ENCODE data around the gene FLAD1. TPM values are rescaled to one million over a fixed set of nuclear protein-coding genes. Genes with fewer than 3 reads are reported as not detected.

Gene FLAD1
- 64.1 and 69.0 TPM in 2 replicates for total RNA-seq

DNA sequence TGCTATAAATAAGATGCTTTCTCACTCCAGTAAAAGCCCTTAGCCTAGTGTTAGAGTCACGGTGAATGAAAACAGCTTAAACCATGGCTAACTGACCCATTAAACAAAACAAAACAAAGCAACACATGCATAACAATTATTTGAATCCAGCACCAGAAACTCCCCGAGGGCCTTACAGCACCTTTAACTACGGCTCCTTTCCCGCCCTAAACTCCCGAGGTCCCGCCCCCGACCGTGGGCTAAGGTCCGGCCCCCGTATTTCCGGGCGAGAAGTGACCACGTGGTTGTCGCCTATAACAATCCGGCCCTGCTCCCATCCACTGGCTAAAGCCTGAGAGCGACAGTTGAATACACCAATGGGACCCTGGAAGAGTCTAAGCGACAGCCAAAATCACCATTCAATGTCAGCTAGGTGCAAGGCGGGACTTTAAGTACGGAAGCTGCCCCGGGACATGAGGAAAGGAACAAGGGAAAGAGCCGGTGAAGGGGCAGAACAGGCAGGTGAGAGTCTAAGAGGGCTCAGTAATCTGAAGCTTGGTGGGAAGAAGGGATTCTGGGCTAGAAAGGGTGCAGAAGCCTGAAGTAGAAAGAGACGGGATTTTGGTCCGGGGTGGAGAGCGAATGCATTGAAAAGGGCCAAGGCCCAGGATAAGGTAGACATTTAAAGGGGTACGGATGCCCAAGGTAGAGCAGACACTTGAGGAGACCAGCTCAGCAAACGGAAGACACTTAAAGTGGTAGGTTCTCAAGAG lies at the start of gene FLAD1:
FLAD1 (plus strand) TSS at position 448 of the 752 bp plus-strand sequence. CDS start 351 bp downstream, outside the sequence.
- no peaks in the 10 kb centered on the region for H3K27me3 Mint-ChIP-seq
- intact Hi-C loops (cut with micrococcal nuclease): loop anchor here (1.0 to 2.0 kb wide), 4 partner anchors 9 to 34 kb away; partner anchors contain the start of genes CKS1B and ZBTB7B
- TF ChIP-seq, protein P1, sequence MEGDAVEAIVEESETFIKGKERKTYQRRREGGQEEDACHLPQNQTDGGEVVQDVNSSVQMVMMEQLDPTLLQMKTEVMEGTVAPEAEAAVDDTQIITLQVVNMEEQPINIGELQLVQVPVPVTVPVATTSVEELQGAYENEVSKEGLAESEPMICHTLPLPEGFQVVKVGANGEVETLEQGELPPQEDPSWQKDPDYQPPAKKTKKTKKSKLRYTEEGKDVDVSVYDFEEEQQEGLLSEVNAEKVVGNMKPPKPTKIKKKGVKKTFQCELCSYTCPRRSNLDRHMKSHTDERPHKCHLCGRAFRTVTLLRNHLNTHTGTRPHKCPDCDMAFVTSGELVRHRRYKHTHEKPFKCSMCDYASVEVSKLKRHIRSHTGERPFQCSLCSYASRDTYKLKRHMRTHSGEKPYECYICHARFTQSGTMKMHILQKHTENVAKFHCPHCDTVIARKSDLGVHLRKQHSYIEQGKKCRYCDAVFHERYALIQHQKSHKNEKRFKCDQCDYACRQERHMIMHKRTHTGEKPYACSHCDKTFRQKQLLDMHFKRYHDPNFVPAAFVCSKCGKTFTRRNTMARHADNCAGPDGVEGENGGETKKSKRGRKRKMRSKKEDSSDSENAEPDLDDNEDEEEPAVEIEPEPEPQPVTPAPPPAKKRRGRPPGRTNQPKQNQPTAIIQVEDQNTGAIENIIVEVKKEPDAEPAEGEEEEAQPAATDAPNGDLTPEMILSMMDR (IDR thresholded peaks at IDR 0.05): no peak
- H3K4me3 Mint-ChIP-seq: no peak within 1 kb of the TSS
- POLR2A ChIA-PET: interaction anchor here (0.5 to 2.7 kb wide), 20 partner anchors 9 to 1322 kb away, joined by 3 to 36 read pairs (median 6); partner anchors contain the start of genes ADAM15, CKS1B, LENEP and PBXIP1
- H3K4me1 Mint-ChIP-seq: peaks cover 9% of the 10 kb centered on the region
- H3K9me3 Mint-ChIP-seq: no peaks in the 10 kb centered on the region
- H3K36me3 Mint-ChIP-seq (ENCODE audit: low read depth): peaks cover 19% of the 10 kb centered on the region
- no peak within 1 kb of the TSS for H3K27ac Mint-ChIP-seq
- CTCF ChIA-PET: interaction anchor here (0.7 to 3.0 kb wide), 6 partner anchors 9 to 79 kb away, joined by 3 to 26 read pairs (median 4); partner anchors contain the start of genes PMVK and PYGO2
- peak; percentile 100 for ATAC-seq (ENCODE audit: low read depth)
- DNase-seq: peak; percentile 81

DNA sequence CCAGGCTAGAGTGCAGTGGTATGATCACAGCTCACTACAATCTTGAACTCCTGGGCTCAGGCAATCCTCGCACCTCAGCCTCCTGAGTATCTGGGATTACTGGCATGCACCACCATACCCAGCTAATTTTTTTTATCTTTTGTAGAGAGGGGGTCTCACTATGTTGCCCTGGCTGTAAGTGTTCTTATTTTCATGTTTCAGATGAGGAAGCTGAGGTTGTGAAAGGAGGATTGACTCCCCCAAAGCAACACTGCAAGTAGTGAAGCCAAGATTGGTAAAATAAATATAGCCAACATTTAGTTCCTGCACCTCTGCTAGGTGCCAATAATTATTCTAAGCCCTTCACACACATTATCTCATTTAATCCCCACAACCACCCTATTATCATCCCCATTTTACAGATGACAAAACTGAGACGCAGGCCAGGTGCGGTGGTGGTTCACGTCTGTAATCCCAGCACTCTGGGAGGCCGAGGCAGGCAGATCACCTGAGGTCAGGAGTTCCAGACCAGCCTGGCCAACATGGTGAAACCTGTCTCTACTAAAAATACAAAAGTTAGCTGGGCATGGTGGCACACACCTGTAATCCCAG lies 48.7 kb upstream of the FLAD1 start:
- no peaks in the 10 kb centered on the region for H3K9me3 Mint-ChIP-seq
- intact Hi-C loops (cut with micrococcal nuclease): loop anchor here (10.0 kb wide), 1 partner anchor 70 kb away; no protein-coding TSS in a partner anchor
- H3K4me3 Mint-ChIP-seq: no peak overlapping the region
- H3K36me3 Mint-ChIP-seq (ENCODE audit: low read depth): peaks cover 26% of the 10 kb centered on the region
- peaks cover 41% of the 10 kb centered on the region for H3K4me1 Mint-ChIP-seq
- CTCF ChIA-PET: no interaction called here
- H3K27ac Mint-ChIP-seq: no peak overlapping the region
- TF ChIP-seq, protein P1 (IDR thresholded peaks at IDR 0.05): no peak
- POLR2A ChIA-PET: interaction anchor here (0.7 to 1.1 kb wide), 2 partner anchors 24 to 39 kb away, joined by 3 read pairs; no protein-coding TSS in a partner anchor
- DNase-seq (no peak), ATAC-seq (ENCODE audit: low read depth) (no peak)
- H3K27me3 Mint-ChIP-seq: no peaks in the 10 kb centered on the region

DNA sequence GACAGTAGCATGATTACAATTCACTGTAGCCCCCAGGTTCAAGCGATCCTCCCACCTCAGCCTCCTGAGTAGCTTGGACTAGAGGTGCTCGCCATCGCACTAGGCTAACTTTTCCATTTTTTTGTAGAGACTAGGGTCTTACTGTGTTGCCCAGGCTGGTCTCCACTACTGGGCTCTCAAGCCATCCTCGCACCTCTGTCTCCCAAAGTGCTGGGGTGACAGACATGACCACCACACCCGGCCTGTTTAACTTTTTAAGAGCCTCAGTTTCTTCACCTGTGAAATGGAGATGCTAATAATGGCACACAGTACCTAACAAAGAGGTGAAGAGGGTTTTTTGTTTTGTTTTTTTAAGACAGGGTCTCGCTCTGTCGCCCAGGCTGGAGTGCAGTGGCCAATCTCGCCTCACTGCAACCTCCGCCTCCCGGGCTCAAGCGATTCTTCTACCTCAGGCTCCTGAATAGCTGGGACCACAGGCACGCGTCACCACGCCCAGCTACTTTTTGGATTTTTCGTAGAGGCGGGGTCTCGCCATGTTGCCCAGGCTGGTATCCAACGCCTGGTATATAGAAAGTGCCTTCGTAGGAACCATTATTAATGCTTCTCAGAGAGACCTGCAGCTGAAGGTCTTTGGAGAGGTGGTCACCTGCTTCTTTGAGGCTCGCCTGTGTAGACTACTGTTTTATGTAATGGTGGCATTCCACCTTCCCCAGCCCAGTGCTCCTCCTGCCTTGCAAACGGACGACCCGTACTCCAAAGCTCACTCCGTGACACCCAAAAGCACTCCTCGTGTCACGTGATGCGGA lies 47.2 kb upstream of the FLAD1 start:
- CTCF ChIA-PET: interaction anchor here (0.9 to 2.4 kb wide), 10 partner anchors 9 to 376 kb away, joined by 3 to 10 read pairs (median 6); partner anchors contain the start of genes ADAM15, FLAD1, PBXIP1 and PYGO2
- Mint-ChIP-seq H3K36me3 (ENCODE audit: low read depth) (peaks cover 20% of the 10 kb centered on the region), H3K4me1 (peaks cover 52% of the 10 kb centered on the region), H3K4me3 (peak overlapping the region; percentile 98), H3K27me3 (no peaks in the 10 kb centered on the region), H3K9me3 (no peaks in the 10 kb centered on the region), H3K27ac (peak overlapping the region; percentile 100)
- DNase-seq (no peak), ATAC-seq (ENCODE audit: low read depth) (no peak)
- TF ChIP-seq, protein P1 (IDR thresholded peaks at IDR 0.05): no peak
- intact Hi-C loops (cut with micrococcal nuclease): loop anchor here (1.0 to 10.0 kb wide), 3 partner anchors 71 to 327 kb away; partner anchors contain the start of gene ADAR
- POLR2A ChIA-PET: interaction anchor here (0.5 to 3.2 kb wide), 29 partner anchors 9 to 946 kb away, joined by 3 to 52 read pairs (median 4); partner anchors contain the start of genes ADAM15, CKS1B, EFNA4 and FLAD1

DNA sequence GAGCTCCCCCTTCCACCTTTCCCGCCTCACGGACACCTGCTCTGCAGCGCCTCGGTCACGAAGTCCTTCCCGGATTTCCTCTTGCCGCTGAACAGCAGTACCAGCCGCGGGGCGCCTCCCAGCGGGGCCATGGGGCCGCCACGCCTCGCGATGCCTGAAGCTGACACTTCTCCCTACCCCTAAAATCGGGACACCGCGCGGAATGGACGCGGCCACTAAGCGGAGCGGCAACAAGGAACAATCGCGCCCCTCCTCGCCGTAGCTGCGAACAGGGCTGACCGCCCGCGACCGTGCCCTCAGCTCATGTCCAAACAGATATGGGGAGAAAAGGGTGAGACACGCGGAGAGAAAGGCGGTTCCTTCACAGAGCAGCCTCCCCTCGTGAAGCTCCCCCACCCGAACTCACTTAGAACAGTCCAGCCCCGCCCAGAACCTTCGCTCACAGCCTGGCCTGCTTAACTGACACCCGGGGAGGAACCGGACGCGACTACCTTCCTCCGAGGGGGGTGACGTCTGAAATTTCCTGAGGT lies 46.5 kb upstream of the FLAD1 start, which contains the start of gene PMVK:
PMVK (minus strand) TSS at position 165 of the 530 bp plus-strand sequence; CDS start at position 131, 34 bp downstream.
- intact Hi-C loops (cut with micrococcal nuclease): loop anchor here (1.0 to 10.0 kb wide), 9 partner anchors 20 to 378 kb away; partner anchors contain the start of genes ADAR, CKS1B, PBXIP1 and PYGO2
- H3K4me3 Mint-ChIP-seq: peak within 1 kb of the TSS; percentile 98
- H3K27me3 Mint-ChIP-seq: no peaks in the 10 kb centered on the region
- peaks cover 58% of the 10 kb centered on the region for H3K4me1 Mint-ChIP-seq
- DNase-seq (peak; percentile 90), ATAC-seq (ENCODE audit: low read depth) (peak; percentile 90)
- POLR2A ChIA-PET: interaction anchor here (0.5 to 3.2 kb wide), 30 partner anchors 8 to 946 kb away, joined by 3 to 52 read pairs (median 4); partner anchors contain the start of genes ADAM15, CKS1B, EFNA4 and FLAD1
- no peaks in the 10 kb centered on the region for H3K9me3 Mint-ChIP-seq
- TF ChIP-seq, protein P1 (IDR thresholded peaks at IDR 0.05): no peak
- H3K36me3 Mint-ChIP-seq (ENCODE audit: low read depth): peaks cover 15% of the 10 kb centered on the region
- CTCF ChIA-PET: interaction anchor here (0.9 to 2.4 kb wide), 10 partner anchors 9 to 377 kb away, joined by 3 to 10 read pairs (median 6); partner anchors contain the start of genes ADAM15, FLAD1, PBXIP1 and PYGO2
- H3K27ac Mint-ChIP-seq: peak within 1 kb of the TSS; percentile 100

All from activated B cell treated with CpG ODN at 0.5 μM for 24 hours (primary cell).